Jurkat, Clone E6-1 (cell line): Measurements from ENCODE around the gene NUMB.
A peak's percentile ranks its signal among the peaks of the same experiment; 100 is the strongest.
"Not testable (repeated sequence)": the region's sequence is repeated elsewhere in the genome, so short reads cannot be mapped to it uniquely, and the experiment has no call there.

Experiments used
- DNase-seq: peaks from one replicate; pipeline ENCODE4 v3.0.0-alpha.2; 2011; ENCODE audit warnings: low read depth, low spot score
- H3K4me3 ChIP-seq: 2 replicates; pipeline ENCODE4 v1.5.1; 2011; ENCODE audit warnings: mild to moderate bottlenecking, low read length, control low read depth, moderate library complexity

NUMB gene

GRCh38 chr14:73375861-73376260, 82.5 kb downstream of the NUMB start:
- no peak for DNase-seq
- no peak overlapping the region for H3K4me3 ChIP-seq

- no peak for DNase-seq
- H3K4me3 ChIP-seq: no peak overlapping the region
Measured at GRCh38 chr14:73374218-73374617, 84.1 kb downstream of the NUMB start.

- H3K4me3 ChIP-seq: no peak overlapping the region
- no peak for DNase-seq
Measured at GRCh38 chr14:73372529-73372928, 85.8 kb downstream of the NUMB start.

GRCh38 chr14:73370561-73370960, 87.8 kb downstream of the NUMB start:
- H3K4me3 ChIP-seq: no peak overlapping the region
- DNase-seq: no peak

GRCh38 chr14:73369428-73369827, 88.9 kb downstream of the NUMB start:
- no peak overlapping the region for H3K4me3 ChIP-seq
- no peak for DNase-seq

GRCh38 chr14:73368616-73369015, 89.7 kb downstream of the NUMB start:
- H3K4me3 ChIP-seq: no peak overlapping the region
- DNase-seq: no peak

GRCh38 chr14:73365727-73366126, 92.6 kb downstream of the NUMB start:
- H3K4me3 ChIP-seq: no peak overlapping the region
- DNase-seq: no peak

- H3K4me3 ChIP-seq: no peak overlapping the region
- DNase-seq: no peak
Measured at GRCh38 chr14:73364559-73364958, 93.8 kb downstream of the NUMB start.

GRCh38 chr14:73359445-73359844, 98.9 kb downstream of the NUMB start:
- no peak for DNase-seq
- no peak overlapping the region for H3K4me3 ChIP-seq

- no peak for DNase-seq
- H3K4me3 ChIP-seq: no peak overlapping the region
Measured at GRCh38 chr14:73358187-73358586, 100.2 kb downstream of the NUMB start.

- not testable (repeated sequence) for DNase-seq, H3K4me3 ChIP-seq
Measured at GRCh38 chr14:73349091-73349490, 109.3 kb downstream of the NUMB start.

GRCh38 chr14:73344319-73344718, 114.0 kb downstream of the NUMB start:
- DNase-seq: no peak
- no peak overlapping the region for H3K4me3 ChIP-seq

- H3K4me3 ChIP-seq: no peak overlapping the region
- no peak for DNase-seq
Measured at GRCh38 chr14:73342670-73343069, 115.7 kb downstream of the NUMB start.

GRCh38 chr14:73339846-73340595, 118.3 kb downstream of the NUMB start:
- DNase-seq: no peak
- H3K4me3 ChIP-seq: no peak overlapping the region

GRCh38 chr14:73339206-73339605, 119.1 kb downstream of the NUMB start:
- DNase-seq: no peak
- no peak overlapping the region for H3K4me3 ChIP-seq

- DNase-seq: no peak
- H3K4me3 ChIP-seq: no peak overlapping the region
Measured at GRCh38 chr14:73338551-73338950, 119.8 kb downstream of the NUMB start.

GRCh38 chr14:73333031-73333430, 125.3 kb downstream of the NUMB start:
- H3K4me3 ChIP-seq: no peak overlapping the region
- DNase-seq: no peak

GRCh38 chr14:73325630-73326299, 132.6 kb downstream of the NUMB start:
- peak overlapping the region; percentile 39 for H3K4me3 ChIP-seq
- peak; percentile 75 for DNase-seq

- H3K4me3 ChIP-seq: peak overlapping the region; percentile 39
- DNase-seq: no peak
Measured at GRCh38 chr14:73325063-73325462, 133.3 kb downstream of the NUMB start.

GRCh38 chr14:73324533-73324932, 133.8 kb downstream of the NUMB start:
- DNase-seq: no peak
- no peak overlapping the region for H3K4me3 ChIP-seq

- H3K4me3 ChIP-seq: no peak overlapping the region
- DNase-seq: no peak
Measured at GRCh38 chr14:73323896-73324399, 134.4 kb downstream of the NUMB start.
